Measurements from ENCODE around the gene NPM1.

Gene NPM1

DNA sequence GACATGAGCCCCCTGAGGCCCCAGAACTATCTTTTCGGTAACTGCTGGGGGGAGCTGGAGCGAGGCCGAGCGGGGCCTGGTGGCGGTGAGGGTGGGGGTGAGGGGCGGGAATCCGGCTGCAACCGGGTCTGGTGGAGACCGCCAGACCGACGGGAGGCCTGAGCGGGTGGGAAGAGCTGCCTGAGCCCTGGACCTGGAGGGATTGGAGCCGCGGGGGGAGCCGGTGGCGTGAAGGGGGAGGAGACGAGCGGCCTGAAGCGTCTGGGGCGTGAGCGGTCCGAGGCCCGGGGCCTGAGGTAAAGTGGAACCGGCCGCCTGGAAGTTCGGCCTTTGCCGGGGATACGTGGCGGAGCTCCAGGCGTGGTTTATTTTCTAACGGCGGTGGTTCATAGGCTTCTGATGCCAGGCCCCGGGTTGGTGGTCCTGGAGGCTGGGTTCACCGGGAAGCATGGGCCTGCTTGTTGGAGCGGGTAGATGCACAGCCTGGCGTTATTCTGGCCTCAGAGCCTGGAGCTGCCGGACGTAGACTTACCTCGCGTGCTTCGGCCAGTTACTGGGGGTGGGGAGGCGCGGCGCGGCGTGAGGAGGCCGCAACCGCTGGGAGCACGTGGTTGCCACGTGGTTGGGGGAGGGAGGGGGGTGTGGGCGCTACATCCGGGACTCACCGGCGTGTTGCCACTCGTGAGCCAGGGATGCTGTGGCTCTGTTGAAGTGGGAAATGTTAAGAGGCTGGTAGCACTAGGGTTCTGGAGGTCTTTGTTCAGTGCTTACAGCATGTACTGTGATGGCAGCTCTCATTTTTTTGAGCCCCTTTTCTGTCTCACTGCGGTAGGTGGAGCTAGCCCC is 544 bp downstream of the NPM1 start (continued):
- TF ChIP-seq ZNF239 (tag by site-specific recombination; IDR thresholded peaks at IDR 0.05) (no peak), REPIN1 (tag by site-specific recombination; IDR thresholded peaks at IDR 0.05; ENCODE audit: low read depth) (no peak), ZNF155 (tag by site-specific recombination; IDR thresholded peaks at IDR 0.05) (no peak), FEZF1 (tag by site-specific recombination; IDR thresholded peaks at IDR 0.05) (no peak), SP2 (tag by site-specific recombination; IDR thresholded peaks at IDR 0.05) (peak; percentile 40), ZNF664 (tag by site-specific recombination; IDR thresholded peaks at IDR 0.05) (peak; percentile 91; the same call in 1 of the 2 replicates), ZNF571 (tag by site-specific recombination; IDR thresholded peaks at IDR 0.05) (no peak), ZNF426 (tag by site-specific recombination; IDR thresholded peaks at IDR 0.05) (no peak), ZBTB8A (tag by site-specific recombination; IDR thresholded peaks at IDR 0.05) (0 out of 2 replicates have a peak, but pooled peaks have one; percentile 6), KLF1 (tag by site-specific recombination; IDR thresholded peaks at IDR 0.05) (no peak), ZNF133 (tag by site-specific recombination; IDR thresholded peaks at IDR 0.05) (no peak), SP3 (tag by site-specific recombination; IDR thresholded peaks at IDR 0.05) (peak; percentile 51), ZNF830 (tag by site-specific recombination; IDR thresholded peaks at IDR 0.05; ENCODE audit: low read depth) (no peak), GLIS1 (tag by site-specific recombination; IDR thresholded peaks at IDR 0.05) (peak; percentile 22; the same call in 1 of the 2 replicates), RBAK (tag by site-specific recombination; IDR thresholded peaks at IDR 0.05) (no peak), ZSCAN30 (tag by site-specific recombination; IDR thresholded peaks at IDR 0.05) (no peak), ZNF529 (tag by site-specific recombination; IDR thresholded peaks at IDR 0.05; ENCODE audit: insufficient replicate concordance) (no peak), SCRT1 (tag by site-specific recombination; IDR thresholded peaks at IDR 0.05; ENCODE audit: borderline replicate concordance) (no peak), ZNF776 (tag by site-specific recombination; IDR thresholded peaks at IDR 0.05; ENCODE audit: borderline replicate concordance) (no peak), YY2 (tag by site-specific recombination; IDR thresholded peaks at IDR 0.05) (no peak), SP7 (tag by site-specific recombination; IDR thresholded peaks at IDR 0.05) (peak; percentile 35; the same call in 1 of the 2 replicates), ZNF292 (tag by site-specific recombination; IDR thresholded peaks at IDR 0.05; ENCODE audit: borderline replicate concordance, low read depth) (no peak)
- TF ChIP-seq, protein P1, sequence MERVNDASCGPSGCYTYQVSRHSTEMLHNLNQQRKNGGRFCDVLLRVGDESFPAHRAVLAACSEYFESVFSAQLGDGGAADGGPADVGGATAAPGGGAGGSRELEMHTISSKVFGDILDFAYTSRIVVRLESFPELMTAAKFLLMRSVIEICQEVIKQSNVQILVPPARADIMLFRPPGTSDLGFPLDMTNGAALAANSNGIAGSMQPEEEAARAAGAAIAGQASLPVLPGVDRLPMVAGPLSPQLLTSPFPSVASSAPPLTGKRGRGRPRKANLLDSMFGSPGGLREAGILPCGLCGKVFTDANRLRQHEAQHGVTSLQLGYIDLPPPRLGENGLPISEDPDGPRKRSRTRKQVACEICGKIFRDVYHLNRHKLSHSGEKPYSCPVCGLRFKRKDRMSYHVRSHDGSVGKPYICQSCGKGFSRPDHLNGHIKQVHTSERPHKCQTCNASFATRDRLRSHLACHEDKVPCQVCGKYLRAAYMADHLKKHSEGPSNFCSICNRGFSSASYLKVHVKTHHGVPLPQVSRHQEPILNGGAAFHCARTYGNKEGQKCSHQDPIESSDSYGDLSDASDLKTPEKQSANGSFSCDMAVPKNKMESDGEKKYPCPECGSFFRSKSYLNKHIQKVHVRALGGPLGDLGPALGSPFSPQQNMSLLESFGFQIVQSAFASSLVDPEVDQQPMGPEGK (tag by site-specific recombination; IDR thresholded peaks at IDR 0.05) = peak; percentile 77
- TF ChIP-seq, protein P2, sequence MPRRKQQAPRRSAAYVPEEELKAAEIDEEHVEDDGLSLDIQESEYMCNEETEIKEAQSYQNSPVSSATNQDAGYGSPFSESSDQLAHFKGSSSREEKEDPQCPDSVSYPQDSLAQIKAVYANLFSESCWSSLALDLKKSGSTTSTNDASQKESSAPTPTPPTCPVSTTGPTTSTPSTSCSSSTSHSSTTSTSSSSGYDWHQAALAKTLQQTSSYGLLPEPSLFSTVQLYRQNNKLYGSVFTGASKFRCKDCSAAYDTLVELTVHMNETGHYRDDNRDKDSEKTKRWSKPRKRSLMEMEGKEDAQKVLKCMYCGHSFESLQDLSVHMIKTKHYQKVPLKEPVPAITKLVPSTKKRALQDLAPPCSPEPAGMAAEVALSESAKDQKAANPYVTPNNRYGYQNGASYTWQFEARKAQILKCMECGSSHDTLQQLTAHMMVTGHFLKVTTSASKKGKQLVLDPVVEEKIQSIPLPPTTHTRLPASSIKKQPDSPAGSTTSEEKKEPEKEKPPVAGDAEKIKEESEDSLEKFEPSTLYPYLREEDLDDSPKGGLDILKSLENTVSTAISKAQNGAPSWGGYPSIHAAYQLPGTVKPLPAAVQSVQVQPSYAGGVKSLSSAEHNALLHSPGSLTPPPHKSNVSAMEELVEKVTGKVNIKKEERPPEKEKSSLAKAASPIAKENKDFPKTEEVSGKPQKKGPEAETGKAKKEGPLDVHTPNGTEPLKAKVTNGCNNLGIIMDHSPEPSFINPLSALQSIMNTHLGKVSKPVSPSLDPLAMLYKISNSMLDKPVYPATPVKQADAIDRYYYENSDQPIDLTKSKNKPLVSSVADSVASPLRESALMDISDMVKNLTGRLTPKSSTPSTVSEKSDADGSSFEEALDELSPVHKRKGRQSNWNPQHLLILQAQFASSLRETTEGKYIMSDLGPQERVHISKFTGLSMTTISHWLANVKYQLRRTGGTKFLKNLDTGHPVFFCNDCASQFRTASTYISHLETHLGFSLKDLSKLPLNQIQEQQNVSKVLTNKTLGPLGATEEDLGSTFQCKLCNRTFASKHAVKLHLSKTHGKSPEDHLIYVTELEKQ (tag by site-specific recombination; IDR thresholded peaks at IDR 0.05; ENCODE audit: borderline replicate concordance) = no peak
- TF ChIP-seq, protein P3, sequence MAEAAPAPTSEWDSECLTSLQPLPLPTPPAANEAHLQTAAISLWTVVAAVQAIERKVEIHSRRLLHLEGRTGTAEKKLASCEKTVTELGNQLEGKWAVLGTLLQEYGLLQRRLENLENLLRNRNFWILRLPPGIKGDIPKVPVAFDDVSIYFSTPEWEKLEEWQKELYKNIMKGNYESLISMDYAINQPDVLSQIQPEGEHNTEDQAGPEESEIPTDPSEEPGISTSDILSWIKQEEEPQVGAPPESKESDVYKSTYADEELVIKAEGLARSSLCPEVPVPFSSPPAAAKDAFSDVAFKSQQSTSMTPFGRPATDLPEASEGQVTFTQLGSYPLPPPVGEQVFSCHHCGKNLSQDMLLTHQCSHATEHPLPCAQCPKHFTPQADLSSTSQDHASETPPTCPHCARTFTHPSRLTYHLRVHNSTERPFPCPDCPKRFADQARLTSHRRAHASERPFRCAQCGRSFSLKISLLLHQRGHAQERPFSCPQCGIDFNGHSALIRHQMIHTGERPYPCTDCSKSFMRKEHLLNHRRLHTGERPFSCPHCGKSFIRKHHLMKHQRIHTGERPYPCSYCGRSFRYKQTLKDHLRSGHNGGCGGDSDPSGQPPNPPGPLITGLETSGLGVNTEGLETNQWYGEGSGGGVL (tag by site-specific recombination; IDR thresholded peaks at IDR 0.05) = 0 out of 2 replicates have a peak, but pooled peaks have one; percentile 33
- TF ChIP-seq, protein P4, sequence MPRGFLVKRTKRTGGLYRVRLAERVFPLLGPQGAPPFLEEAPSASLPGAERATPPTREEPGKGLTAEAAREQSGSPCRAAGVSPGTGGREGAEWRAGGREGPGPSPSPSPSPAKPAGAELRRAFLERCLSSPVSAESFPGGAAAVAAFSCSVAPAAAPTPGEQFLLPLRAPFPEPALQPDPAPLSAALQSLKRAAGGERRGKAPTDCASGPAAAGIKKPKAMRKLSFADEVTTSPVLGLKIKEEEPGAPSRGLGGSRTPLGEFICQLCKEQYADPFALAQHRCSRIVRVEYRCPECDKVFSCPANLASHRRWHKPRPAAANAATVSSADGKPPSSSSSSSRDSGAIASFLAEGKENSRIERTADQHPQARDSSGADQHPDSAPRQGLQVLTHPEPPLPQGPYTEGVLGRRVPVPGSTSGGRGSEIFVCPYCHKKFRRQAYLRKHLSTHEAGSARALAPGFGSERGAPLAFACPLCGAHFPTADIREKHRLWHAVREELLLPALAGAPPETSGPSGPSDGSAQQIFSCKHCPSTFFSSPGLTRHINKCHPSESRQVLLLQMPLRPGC (tag by site-specific recombination; IDR thresholded peaks at IDR 0.05) = no peak
- TF ChIP-seq, protein P5, sequence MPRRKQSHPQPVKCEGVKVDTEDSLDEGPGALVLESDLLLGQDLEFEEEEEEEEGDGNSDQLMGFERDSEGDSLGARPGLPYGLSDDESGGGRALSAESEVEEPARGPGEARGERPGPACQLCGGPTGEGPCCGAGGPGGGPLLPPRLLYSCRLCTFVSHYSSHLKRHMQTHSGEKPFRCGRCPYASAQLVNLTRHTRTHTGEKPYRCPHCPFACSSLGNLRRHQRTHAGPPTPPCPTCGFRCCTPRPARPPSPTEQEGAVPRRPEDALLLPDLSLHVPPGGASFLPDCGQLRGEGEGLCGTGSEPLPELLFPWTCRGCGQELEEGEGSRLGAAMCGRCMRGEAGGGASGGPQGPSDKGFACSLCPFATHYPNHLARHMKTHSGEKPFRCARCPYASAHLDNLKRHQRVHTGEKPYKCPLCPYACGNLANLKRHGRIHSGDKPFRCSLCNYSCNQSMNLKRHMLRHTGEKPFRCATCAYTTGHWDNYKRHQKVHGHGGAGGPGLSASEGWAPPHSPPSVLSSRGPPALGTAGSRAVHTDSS (tag by site-specific recombination; IDR thresholded peaks at IDR 0.05) = no peak
- TF ChIP-seq, protein P6, sequence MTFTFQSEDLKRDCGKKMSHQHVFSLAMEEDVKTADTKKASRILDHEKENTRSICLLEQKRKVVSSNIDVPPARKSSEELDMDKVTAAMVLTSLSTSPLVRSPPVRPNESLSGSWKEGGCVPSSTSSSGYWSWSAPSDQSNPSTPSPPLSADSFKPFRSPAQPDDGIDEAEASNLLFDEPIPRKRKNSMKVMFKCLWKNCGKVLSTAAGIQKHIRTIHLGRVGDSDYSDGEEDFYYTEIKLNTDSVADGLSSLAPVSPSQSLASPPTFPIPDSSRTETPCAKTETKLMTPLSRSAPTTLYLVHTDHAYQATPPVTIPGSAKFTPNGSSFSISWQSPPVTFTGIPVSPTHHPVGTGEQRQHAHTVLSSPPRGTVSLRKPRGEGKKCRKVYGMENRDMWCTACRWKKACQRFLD (tag by site-specific recombination; IDR thresholded peaks at IDR 0.05) = 0 out of 2 replicates have a peak, but pooled peaks have one; percentile 6
